HEK293 (cell line): ENCODE results near the gene ANKS6.

Experiments used
- CTCF ChIA-PET: fragments of 350-600 bp; formaldehyde crosslinking; extraction: SDS; loops from one replicate; lab custom pipeline; 2021; ENCODE audit warnings: antibody characterized with exemption; lab: Yijun Ruan, JAX
- POLR2A ChIA-PET: fragments of 300-600 bp; formaldehyde crosslinking; extraction: SDS; loops from one replicate; lab custom pipeline; 2020; ENCODE audit warnings: antibody characterized with exemption, inconsistent platforms; lab: Yijun Ruan, JAX
- H3K27ac ChIP-seq: fragments of 200-500 bp; sonication (Bioruptor generic); 2 replicates; pipeline ENCODE4 v1.5.1; 2014; ENCODE audit warnings: low read depth, low read length, control low read depth, inconsistent platforms; ENCODE audit errors: extremely low read depth
- H3K36me3 ChIP-seq, 2 experiments: fragments of 200-500 bp in 1 of 2; sonication (Bioruptor generic) in 1 of 2; 1 replicate in 1 of 2; 2 replicates in 1 of 2; pipeline ENCODE4 v1.5.1; 2014 to 2017; ENCODE audit warnings: inconsistent platforms in 2 of 2, low read length in 2 of 2; ENCODE audit not compliant: control insufficient read depth in 2 of 2, insufficient read depth in 1 of 2
- H3K4me1 ChIP-seq: fragments of 200-500 bp; sonication (Bioruptor generic); 2 replicates; pipeline ENCODE4 v1.5.1; 2014; ENCODE audit warnings: mild to moderate bottlenecking, low read length, inconsistent platforms; ENCODE audit not compliant: control insufficient read depth, insufficient read depth
- H3K4me3 ChIP-seq: 2 replicates; pipeline ENCODE4 v1.5.1; 2011; ENCODE audit warnings: low read depth, mild to moderate bottlenecking, control low read depth, low read length, moderate library complexity
- H3K9me3 ChIP-seq: fragments of 200-500 bp; sonication (Bioruptor generic); 2 replicates; pipeline ENCODE4 v1.5.1; 2014; ENCODE audit warnings: low read depth, low read length, inconsistent platforms; ENCODE audit not compliant: control insufficient read depth, insufficient read depth
- EGR2 ChIP-seq: fragments of 450-650 bp; formaldehyde crosslinking; IDR thresholded peaks from 2 replicates; pipeline ENCODE4 v1.5.1; 2016; ENCODE audit warnings: low read depth, missing biosample characterization, missing genetic modification characterization
- PBX3 ChIP-seq: sonication (generic); formaldehyde crosslinking; IDR thresholded peaks from 2 replicates; pipeline ENCODE4 v1.8.1; 2022; ENCODE audit warnings: mild to moderate bottlenecking, moderate library complexity, missing genetic modification reagents
- PRDM1 ChIP-seq: fragments of 450-650 bp; formaldehyde crosslinking; IDR thresholded peaks from 2 replicates; pipeline ENCODE4; 2016; ENCODE audit warnings: missing biosample characterization, missing genetic modification characterization
- REST ChIP-seq: fragments of 450-650 bp; formaldehyde crosslinking; IDR thresholded peaks from 2 replicates; pipeline ENCODE4 v1.5.1; 2016; ENCODE audit warnings: missing biosample characterization, missing genetic modification characterization
- SP7 ChIP-seq: fragments of 450-650 bp; formaldehyde crosslinking; IDR thresholded peaks from 2 replicates; pipeline ENCODE4 v1.5.1; 2016; ENCODE audit warnings: missing biosample characterization, missing genetic modification characterization
- TRIM28 ChIP-seq: IDR thresholded peaks from 2 replicates; pipeline ENCODE4 v1.6.1; 2011; ENCODE audit warnings: low read length, control low read depth, borderline replicate concordance
- ZBTB26 ChIP-seq: fragments of 450-650 bp; formaldehyde crosslinking; optimal IDR thresholded peaks from 2 replicates; pipeline ENCODE3; 2016; ENCODE audit warnings: missing biosample characterization, mild to moderate bottlenecking, missing genetic modification characterization
- ZFHX2 ChIP-seq: fragments of 450-650 bp; formaldehyde crosslinking; conservative IDR thresholded peaks from 2 replicates; pipeline ENCODE4 v1.5.1; 2016; ENCODE audit warnings: missing biosample characterization, missing genetic modification characterization
- ZNF23 ChIP-seq: fragments of 450-650 bp; formaldehyde crosslinking; IDR thresholded peaks from 2 replicates; pipeline ENCODE4 v1.5.1; 2016; ENCODE audit warnings: missing biosample characterization, missing genetic modification characterization, borderline replicate concordance
- ZNF335 ChIP-seq: fragments of 450-650 bp; formaldehyde crosslinking; conservative IDR thresholded peaks from 2 replicates; pipeline ENCODE4 v1.5.1; 2016; ENCODE audit warnings: missing biosample characterization, missing genetic modification characterization
- ZNF513 ChIP-seq: fragments of 450-650 bp; IDR thresholded peaks from 2 replicates; pipeline ENCODE4 v1.5.1; 2018; ENCODE audit warnings: missing biosample characterization, missing genetic modification characterization
- ZNF629 ChIP-seq: fragments of 450-650 bp; formaldehyde crosslinking; IDR thresholded peaks from 2 replicates; pipeline ENCODE4 v1.5.1; 2017; ENCODE audit warnings: missing biosample characterization, missing genetic modification characterization
- ZNF639 ChIP-seq: fragments of 450-650 bp; formaldehyde crosslinking; IDR thresholded peaks from 2 replicates; pipeline ENCODE4 v1.5.1; 2016; ENCODE audit warnings: missing biosample characterization, missing genetic modification characterization
- ZNF677 ChIP-seq: fragments of 450-650 bp; IDR thresholded peaks from 2 replicates; pipeline ENCODE4 v1.5.0; 2018; ENCODE audit warnings: missing biosample characterization, mild to moderate bottlenecking, missing genetic modification characterization, moderate library complexity

The ANKS6 gene

GRCh38 chr9:98712987-98713386 is 83.4 kb downstream of the ANKS6 start:
- no peak for TF ChIP-seq ZNF629
- no peak for TF ChIP-seq PRDM1 (tag by site-specific recombination)
- no peaks in the 10 kb centered on the region for H3K9me3 ChIP-seq
- CTCF ChIA-PET, result interaction anchor here (0.6 kb wide), 1 partner anchor 35 kb away, joined by 4 read pairs; no protein-coding TSS in a partner anchor
- no peak overlapping the region for H3K4me3 ChIP-seq
- H3K36me3 ChIP-seq, result no peaks in the 10 kb centered on the region
- H3K4me1 ChIP-seq, result no peaks in the 10 kb centered on the region
- no peak overlapping the region for H3K27ac ChIP-seq
- POLR2A ChIA-PET, result no interaction called here

GRCh38 chr9:98709968-98710965 is 86.1 kb downstream of the ANKS6 start:
- no peaks in the 10 kb centered on the region for H3K9me3 ChIP-seq
- CTCF ChIA-PET, result interaction anchor here (0.6 to 1.5 kb wide), 8 partner anchors 10 to 638 kb away, joined by 3 to 5 read pairs (median 3); no protein-coding TSS in a partner anchor
- no peaks in the 10 kb centered on the region for H3K36me3 ChIP-seq
- H3K4me1 ChIP-seq, result no peaks in the 10 kb centered on the region
- TF ChIP-seq ZNF513 (tag by site-specific recombination), result 0 out of 2 replicates have a peak, but pooled peaks have one; percentile 16
- TF ChIP-seq PBX3 (CRISPR knock-in tag), result no peak
- peak; percentile 95 for TF ChIP-seq REST (tag by site-specific recombination)
- no peak overlapping the region for H3K27ac ChIP-seq
- no peak overlapping the region for H3K4me3 ChIP-seq
- POLR2A ChIA-PET, result no interaction called here

GRCh38 chr9:98708933-98709911 is 87.1 kb downstream of the ANKS6 start, which contains the start of gene GABBR2:
TSS of gene GABBR2 (minus strand) at chr9:98708935. CDS start at chr9:98708737, 198 bp downstream.
- Histone ChIP-seq H3K9me3 (no peaks in the 10 kb centered on the region), H3K4me1 (no peaks in the 10 kb centered on the region), H3K4me3 (peak within 1 kb of the TSS; percentile 43), H3K27ac (no peak within 1 kb of the TSS), H3K36me3 (no peaks in the 10 kb centered on the region)
- POLR2A ChIA-PET, result no interaction called here
- TF ChIP-seq EGR2 (peak; percentile 23; the same call in 1 of the 2 replicates), SP7 (tag by site-specific recombination) (no peak), ZNF639 (tag by site-specific recombination) (no peak), ZNF23 (tag by site-specific recombination) (no peak), ZBTB26 (tag by site-specific recombination) (peak; percentile 53), ZNF677 (tag by site-specific recombination) (no peak), TRIM28 (no peak), ZFHX2 (tag by site-specific recombination) (peak; percentile 49), ZNF335 (tag by site-specific recombination) (peak; percentile 76)
- TF ChIP-seq, all 188 proteins: peak for 4
- CTCF ChIA-PET, result interaction anchor here (0.7 to 1.5 kb wide), 6 partner anchors 42 to 395 kb away, joined by 3 to 5 read pairs (median 3); no protein-coding TSS in a partner anchor
